ENCODE results near the gene NCOR2. TPM values are rescaled to one million over a fixed set of nuclear protein-coding genes. Genes with fewer than 3 reads are reported as not detected.
A peak's percentile ranks its signal among the peaks of the same experiment; 100 is the strongest.

The NCOR2 gene
- total and polyA plus RNA-seq, 8 donors = 49.6 to 148 (median 98.6) TPM

GRCh38 chr12:124548854-124549378 lies 18.5 kb downstream of the NCOR2 start:
- intact Hi-C loops (cut with DNase I) = no loop called here
- peaks cover 3 to 23% (median 5%) of the 10 kb centered on the region in 3 donors for H3K4me1 ChIP-seq

DNA sequence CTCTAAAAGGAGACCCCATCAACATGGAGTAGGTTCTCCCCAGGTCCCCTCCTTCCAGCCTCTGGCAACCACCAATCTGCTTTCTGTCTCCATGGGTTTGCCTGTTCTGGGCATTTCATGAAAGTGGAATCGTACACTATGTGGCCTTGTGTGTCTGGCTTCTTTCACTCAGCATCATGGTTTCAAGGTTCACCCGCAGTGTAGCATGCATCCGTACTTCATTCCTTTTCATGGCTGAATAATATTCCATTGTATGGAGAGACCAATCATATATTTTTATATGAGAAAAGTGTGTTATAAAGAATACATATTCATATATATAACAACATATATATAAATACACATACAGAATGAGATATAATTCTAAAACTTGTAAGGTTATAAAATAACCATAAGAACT lies 19.8 kb downstream of the NCOR2 start:
- intact Hi-C loops (cut with DNase I) = no loop called here
- TF ChIP-seq, protein P1, sequence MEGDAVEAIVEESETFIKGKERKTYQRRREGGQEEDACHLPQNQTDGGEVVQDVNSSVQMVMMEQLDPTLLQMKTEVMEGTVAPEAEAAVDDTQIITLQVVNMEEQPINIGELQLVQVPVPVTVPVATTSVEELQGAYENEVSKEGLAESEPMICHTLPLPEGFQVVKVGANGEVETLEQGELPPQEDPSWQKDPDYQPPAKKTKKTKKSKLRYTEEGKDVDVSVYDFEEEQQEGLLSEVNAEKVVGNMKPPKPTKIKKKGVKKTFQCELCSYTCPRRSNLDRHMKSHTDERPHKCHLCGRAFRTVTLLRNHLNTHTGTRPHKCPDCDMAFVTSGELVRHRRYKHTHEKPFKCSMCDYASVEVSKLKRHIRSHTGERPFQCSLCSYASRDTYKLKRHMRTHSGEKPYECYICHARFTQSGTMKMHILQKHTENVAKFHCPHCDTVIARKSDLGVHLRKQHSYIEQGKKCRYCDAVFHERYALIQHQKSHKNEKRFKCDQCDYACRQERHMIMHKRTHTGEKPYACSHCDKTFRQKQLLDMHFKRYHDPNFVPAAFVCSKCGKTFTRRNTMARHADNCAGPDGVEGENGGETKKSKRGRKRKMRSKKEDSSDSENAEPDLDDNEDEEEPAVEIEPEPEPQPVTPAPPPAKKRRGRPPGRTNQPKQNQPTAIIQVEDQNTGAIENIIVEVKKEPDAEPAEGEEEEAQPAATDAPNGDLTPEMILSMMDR (IDR thresholded peaks at IDR 0.05) = no peak
- no peak overlapping the region for H3K4me3 ChIP-seq
- no peak for DNase-seq
- 98 to 99% methylated on average over 3 of the region's 3 CpGs for WGBS, 2 donors
- H3K9me3 ChIP-seq = no peaks in the 10 kb centered on the region
- H3K27me3 ChIP-seq = no peaks in the 10 kb centered on the region
- FAIRE-seq = no peak
- peaks cover 3 to 23% (median 5%) of the 10 kb centered on the region in 3 donors for H3K4me1 ChIP-seq
- H3K36me3 ChIP-seq = no peaks in the 10 kb centered on the region
- no peak overlapping the region for H3K27ac ChIP-seq
- ATAC-seq = no peak

More at GRCh38 chr12:124548854-124549378, 18.5 kb downstream of the NCOR2 start:
- 61 to 65% methylated on average over 24 of the region's 24 CpGs for WGBS, 2 donors
- no peaks in the 10 kb centered on the region for H3K27me3 ChIP-seq
- no peaks in the 10 kb centered on the region for H3K36me3 ChIP-seq
- FAIRE-seq = no peak
- peak overlapping the region in 2 of 4 donors; percentile 19 to 25 for H3K27ac ChIP-seq
- DNase-seq = peak in 2 of 6 donors; percentile 58 to 67
- TF ChIP-seq, protein P1 (IDR thresholded peaks at IDR 0.05) = no peak
- ATAC-seq = peak in 3 of 4 donors; percentile 37 to 57 (median 41)
- H3K9me3 ChIP-seq = no peaks in the 10 kb centered on the region
- H3K4me3 ChIP-seq = no peak overlapping the region

GRCh38 chr12:124545508-124546418 lies 21.6 kb downstream of the NCOR2 start:
- Histone ChIP-seq H3K4me1 (peaks cover 0 to 15% (median 5%) of the 10 kb centered on the region in 3 donors), H3K27ac (no peak overlapping the region), H3K4me3 (no peak overlapping the region), H3K9me3 (no peaks in the 10 kb centered on the region), H3K27me3 (no peaks in the 10 kb centered on the region), H3K36me3 (no peaks in the 10 kb centered on the region)
- WGBS, 2 donors = 87 to 88% methylated on average over 26 of the region's 26 CpGs
- ATAC-seq (peak in 2 of 4 donors; percentile 9 to 30), DNase-seq (peak in 1 of 6 donors; percentile 55), FAIRE-seq (no peak)
- intact Hi-C loops (cut with DNase I) = no loop called here
- TF ChIP-seq, protein P1 (IDR thresholded peaks at IDR 0.05) = no peak

- Histone ChIP-seq H3K4me1 (peaks cover 0 to 11% (median 0%) of the 10 kb centered on the region in 3 donors), H3K9me3 (no peaks in the 10 kb centered on the region), H3K4me3 (no peak overlapping the region), H3K27me3 (no peaks in the 10 kb centered on the region), H3K27ac (no peak overlapping the region), H3K36me3 (no peaks in the 10 kb centered on the region)
- intact Hi-C loops (cut with DNase I) = no loop called here
- WGBS, 2 donors = 82% methylated on average over 8 of the region's 8 CpGs
- ATAC-seq = no peak
- no peak for DNase-seq
- TF ChIP-seq, protein P1 (IDR thresholded peaks at IDR 0.05) = no peak
- no peak for FAIRE-seq
Observed at GRCh38 chr12:124544983-124545382, 22.4 kb downstream of the NCOR2 start.

Measured in pancreas (tissue), 10 donors.